ENCODE data around the gene RASAL2.

Gene RASAL2

DNA sequence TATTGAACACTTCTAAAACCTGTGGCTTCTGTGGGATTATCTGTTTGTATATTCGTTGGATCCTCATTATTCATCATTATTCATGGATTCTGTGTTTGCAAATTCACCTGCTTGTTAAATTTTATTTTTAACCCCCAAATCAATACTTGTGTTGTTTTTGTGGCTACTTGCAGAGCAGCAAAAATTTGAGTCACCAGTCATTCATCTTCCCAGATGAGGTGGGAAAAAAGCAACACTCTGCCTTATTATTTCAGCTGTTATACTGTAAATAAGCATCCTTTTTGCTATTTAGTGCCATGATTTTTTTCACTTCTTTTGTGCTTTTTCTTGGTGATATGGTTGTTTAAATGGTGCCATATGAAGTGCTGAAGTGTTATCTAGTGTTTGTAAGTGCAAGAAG lies 56.7 kb downstream of the RASAL2 start:
- ChIA-PET POLR2A (no interaction called here), CTCF (no interaction called here)
- TF ChIP-seq L3MBTL2 (conservative IDR thresholded peaks at IDR 0.05) (no peak), ZNF384 (IDR thresholded peaks at IDR 0.05) (no peak), FOXK2 (IDR thresholded peaks at IDR 0.05) (no peak), LEF1 (IDR thresholded peaks at IDR 0.05; ENCODE audit: borderline replicate concordance) (no peak), CTBP1 (IDR thresholded peaks at IDR 0.05; ENCODE audit: borderline replicate concordance) (no peak)
- no peak for DNase-seq (ENCODE audit: extremely low spot score)

DNA sequence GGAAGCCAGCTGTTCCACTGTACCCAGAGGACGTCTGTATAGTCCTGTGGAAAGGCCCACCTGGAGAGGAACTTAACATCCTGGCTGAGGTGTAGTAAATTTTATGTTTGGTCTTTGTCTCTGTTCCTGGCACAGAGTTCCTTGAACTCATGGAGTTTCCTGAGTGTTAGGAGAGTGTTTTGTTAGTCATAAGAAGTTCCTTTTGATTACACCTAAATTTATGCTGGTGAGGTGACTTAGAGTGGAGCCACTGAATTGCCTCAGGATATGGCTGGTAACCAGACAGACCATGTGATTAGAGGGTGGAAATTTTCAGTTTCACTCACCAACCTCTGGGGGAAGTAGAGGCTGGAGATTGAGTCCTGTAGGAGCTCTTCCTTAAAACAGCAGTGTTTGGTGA lies 57.9 kb downstream of the RASAL2 start:
- ChIA-PET CTCF (no interaction called here), POLR2A (no interaction called here)
- TF ChIP-seq FOXA1 (IDR thresholded peaks at IDR 0.05) = no peak
- TF ChIP-seq FOXM1 (IDR thresholded peaks at IDR 0.05; ENCODE audit: borderline replicate concordance) = no peak
- no peak for TF ChIP-seq L3MBTL2 (conservative IDR thresholded peaks at IDR 0.05)
- no peak for TF ChIP-seq ZNF384 (IDR thresholded peaks at IDR 0.05)
- TF ChIP-seq SUZ12 (IDR thresholded peaks at IDR 0.05) = no peak
- no peak for TF ChIP-seq BHLHE40 (IDR thresholded peaks at IDR 0.05; ENCODE audit: borderline replicate concordance)
- TF ChIP-seq NFRKB (IDR thresholded peaks at IDR 0.05) = no peak
- TF ChIP-seq SP1 (IDR thresholded peaks at IDR 0.05) = no peak
- DNase-seq (ENCODE audit: extremely low spot score) = no peak

DNA sequence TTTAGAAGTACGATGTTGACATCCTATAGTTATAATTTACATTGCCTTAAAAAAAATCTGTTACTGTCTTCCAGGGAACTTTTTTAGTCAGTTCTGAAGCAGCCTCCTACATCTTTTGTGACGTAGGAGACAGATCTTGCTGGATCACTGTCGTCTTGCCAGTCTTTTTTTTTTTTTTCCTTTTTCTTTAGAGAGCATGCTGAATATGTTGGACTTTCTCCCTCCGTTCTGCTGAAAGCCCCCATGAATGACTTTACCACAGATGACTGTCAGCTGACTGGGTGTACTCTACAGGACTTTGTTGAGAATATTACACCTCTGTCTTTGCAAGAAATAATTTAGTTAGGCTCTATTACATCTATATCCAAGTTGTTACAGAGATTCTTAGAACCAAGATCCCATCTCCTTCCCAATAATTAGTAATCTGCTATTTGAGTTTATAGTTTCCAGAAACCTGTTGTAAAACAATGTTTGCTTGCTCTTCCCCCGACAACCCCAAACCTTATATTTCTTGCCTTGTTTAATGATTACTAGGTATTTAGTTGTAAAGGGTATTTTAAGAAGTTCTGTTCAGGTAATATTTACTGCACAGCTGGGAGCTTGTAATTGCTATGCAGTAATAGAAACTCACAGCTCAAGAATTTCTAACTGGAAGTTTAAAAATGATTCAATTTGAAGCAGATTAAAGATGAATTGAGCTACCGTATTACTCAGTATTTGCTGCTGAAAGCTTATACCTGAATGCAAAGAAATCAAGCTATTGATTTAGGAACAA lies 61.8 kb downstream of the RASAL2 start:
- CTCF ChIA-PET = no interaction called here
- TF ChIP-seq FOXA1 (IDR thresholded peaks at IDR 0.05) (no peak), SP1 (IDR thresholded peaks at IDR 0.05) (no peak), TARDBP (IDR thresholded peaks at IDR 0.05) (no peak), FOXK2 (IDR thresholded peaks at IDR 0.05) (no peak), ELF4 (IDR thresholded peaks at IDR 0.05) (no peak), CTBP1 (IDR thresholded peaks at IDR 0.05; ENCODE audit: borderline replicate concordance) (no peak), SUZ12 (IDR thresholded peaks at IDR 0.05) (no peak), FOXM1 (IDR thresholded peaks at IDR 0.05; ENCODE audit: borderline replicate concordance) (no peak), ARNT (IDR thresholded peaks at IDR 0.05) (no peak), NFRKB (IDR thresholded peaks at IDR 0.05) (no peak), BHLHE40 (IDR thresholded peaks at IDR 0.05; ENCODE audit: borderline replicate concordance) (no peak), ZNF384 (IDR thresholded peaks at IDR 0.05) (no peak), HDGF (IDR thresholded peaks at IDR 0.05; ENCODE audit: borderline replicate concordance) (no peak), LEF1 (IDR thresholded peaks at IDR 0.05; ENCODE audit: borderline replicate concordance) (no peak), L3MBTL2 (conservative IDR thresholded peaks at IDR 0.05) (no peak)
- TF ChIP-seq, protein P1, sequence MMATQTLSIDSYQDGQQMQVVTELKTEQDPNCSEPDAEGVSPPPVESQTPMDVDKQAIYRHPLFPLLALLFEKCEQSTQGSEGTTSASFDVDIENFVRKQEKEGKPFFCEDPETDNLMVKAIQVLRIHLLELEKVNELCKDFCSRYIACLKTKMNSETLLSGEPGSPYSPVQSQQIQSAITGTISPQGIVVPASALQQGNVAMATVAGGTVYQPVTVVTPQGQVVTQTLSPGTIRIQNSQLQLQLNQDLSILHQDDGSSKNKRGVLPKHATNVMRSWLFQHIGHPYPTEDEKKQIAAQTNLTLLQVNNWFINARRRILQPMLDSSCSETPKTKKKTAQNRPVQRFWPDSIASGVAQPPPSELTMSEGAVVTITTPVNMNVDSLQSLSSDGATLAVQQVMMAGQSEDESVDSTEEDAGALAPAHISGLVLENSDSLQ (IDR thresholded peaks at IDR 0.05) = no peak
- POLR2A ChIA-PET = no interaction called here
- no peak for DNase-seq (ENCODE audit: extremely low spot score)

DNA sequence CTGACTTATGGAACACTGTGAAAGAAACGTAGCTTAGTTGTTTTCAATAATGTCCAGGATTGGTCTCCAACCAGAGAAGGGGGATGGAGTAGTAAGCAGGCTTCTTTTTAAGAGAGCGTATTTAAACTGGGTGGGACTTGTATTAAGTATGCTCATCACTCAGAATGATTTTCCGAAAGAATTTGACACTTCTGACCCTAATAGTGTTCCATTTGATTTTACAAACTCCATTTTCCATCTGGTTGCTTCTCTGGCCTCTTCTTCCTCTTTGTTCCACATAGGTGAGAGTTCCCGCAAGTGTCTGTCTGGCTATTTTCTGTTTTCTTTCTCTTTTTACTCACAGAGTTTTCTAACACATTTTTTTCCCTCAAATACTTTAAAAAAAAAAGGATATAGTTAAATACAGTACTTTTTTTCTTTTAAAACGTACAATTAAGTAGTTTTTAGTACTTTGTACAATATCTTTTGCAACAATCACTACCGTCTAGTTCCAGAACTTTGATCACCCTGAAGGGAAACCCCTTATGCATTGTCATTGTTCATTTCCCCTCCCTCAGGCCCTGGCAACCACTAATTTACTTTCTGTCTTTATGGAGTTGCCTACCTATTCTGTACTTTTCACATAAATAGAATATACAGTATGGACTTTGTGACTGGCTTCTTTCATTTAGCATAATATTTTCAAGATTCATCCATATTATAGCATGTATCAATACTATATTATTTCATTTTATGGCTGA lies 67.0 kb downstream of the RASAL2 start:
- TF ChIP-seq BHLHE40 (IDR thresholded peaks at IDR 0.05; ENCODE audit: borderline replicate concordance) = no peak

DNA sequence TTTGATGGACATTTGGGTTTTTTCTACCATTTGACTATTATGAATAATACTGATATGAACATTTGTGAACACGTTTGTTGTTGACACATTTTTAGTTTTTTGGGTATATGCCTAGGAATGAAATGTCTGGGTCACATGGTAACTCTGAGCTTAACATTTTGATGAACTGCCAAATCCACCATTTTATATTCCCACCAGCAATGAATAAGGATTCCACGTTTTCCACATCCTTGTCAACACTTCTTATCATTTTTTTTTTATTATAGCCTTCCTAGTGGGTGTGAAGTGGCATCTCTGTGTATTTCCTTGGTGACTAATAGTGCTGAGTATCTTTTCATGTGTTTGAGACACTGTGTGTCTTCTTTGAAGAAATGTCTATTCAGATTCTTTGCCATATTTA lies 67.6 kb downstream of the RASAL2 start:
- ChIA-PET CTCF (no interaction called here), POLR2A (no interaction called here)
- DNase-seq (ENCODE audit: extremely low spot score) = no peak
- TF ChIP-seq FOXA1 (IDR thresholded peaks at IDR 0.05) = no peak
- TF ChIP-seq BHLHE40 (IDR thresholded peaks at IDR 0.05; ENCODE audit: borderline replicate concordance) = no peak
- TF ChIP-seq FOXM1 (IDR thresholded peaks at IDR 0.05; ENCODE audit: borderline replicate concordance) = no peak
- TF ChIP-seq SUZ12 (IDR thresholded peaks at IDR 0.05) = no peak
- TF ChIP-seq LEF1 (IDR thresholded peaks at IDR 0.05; ENCODE audit: borderline replicate concordance) = no peak
- no peak for TF ChIP-seq FOXK2 (IDR thresholded peaks at IDR 0.05)
- TF ChIP-seq, protein P1 (IDR thresholded peaks at IDR 0.05) = no peak
- TF ChIP-seq TARDBP (IDR thresholded peaks at IDR 0.05) = no peak
- TF ChIP-seq ZNF384 (IDR thresholded peaks at IDR 0.05) = no peak
- TF ChIP-seq SP1 (IDR thresholded peaks at IDR 0.05) = no peak
- no peak for TF ChIP-seq CTBP1 (IDR thresholded peaks at IDR 0.05; ENCODE audit: borderline replicate concordance)
- TF ChIP-seq HDGF (IDR thresholded peaks at IDR 0.05; ENCODE audit: borderline replicate concordance) = no peak
- no peak for TF ChIP-seq L3MBTL2 (conservative IDR thresholded peaks at IDR 0.05)
- TF ChIP-seq NFRKB (IDR thresholded peaks at IDR 0.05) = no peak

More for the DNA sequence above, 67.0 kb downstream of the RASAL2 start:
- no peak for DNase-seq (ENCODE audit: extremely low spot score)
- CTCF ChIA-PET = no interaction called here
- POLR2A ChIA-PET = no interaction called here

DNA sequence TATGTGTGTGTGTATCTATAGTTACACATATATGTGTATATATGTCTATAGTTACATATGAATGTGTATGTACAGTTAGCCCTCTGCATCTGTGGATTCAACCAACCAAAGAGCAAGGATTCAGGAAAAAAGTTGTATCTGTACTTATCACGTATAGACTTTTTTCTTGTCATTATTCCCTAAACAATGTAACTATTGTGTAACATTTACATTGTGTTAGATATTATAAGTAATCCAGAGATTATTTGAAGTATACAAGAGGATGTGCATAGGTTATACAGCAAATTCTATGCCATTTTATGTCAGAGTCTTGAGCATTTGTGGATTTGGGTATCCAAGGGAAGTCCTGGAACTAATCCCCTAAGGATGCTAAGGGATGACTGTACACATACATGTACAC lies 71.3 kb downstream of the RASAL2 start:
- CTCF ChIA-PET = no interaction called here
- DNase-seq (ENCODE audit: extremely low spot score) = no peak

More for the DNA sequence above, 71.3 kb downstream of the RASAL2 start:
- TF ChIP-seq ELF4 (IDR thresholded peaks at IDR 0.05) (no peak), FOXA1 (IDR thresholded peaks at IDR 0.05) (no peak), SP1 (IDR thresholded peaks at IDR 0.05) (no peak), TARDBP (IDR thresholded peaks at IDR 0.05) (no peak), ARNT (IDR thresholded peaks at IDR 0.05) (no peak), LEF1 (IDR thresholded peaks at IDR 0.05; ENCODE audit: borderline replicate concordance) (no peak), BHLHE40 (IDR thresholded peaks at IDR 0.05; ENCODE audit: borderline replicate concordance) (no peak), FOXK2 (IDR thresholded peaks at IDR 0.05) (no peak), HDGF (IDR thresholded peaks at IDR 0.05; ENCODE audit: borderline replicate concordance) (no peak), SUZ12 (IDR thresholded peaks at IDR 0.05) (no peak), ZNF384 (IDR thresholded peaks at IDR 0.05) (no peak), L3MBTL2 (conservative IDR thresholded peaks at IDR 0.05) (no peak), FOXM1 (IDR thresholded peaks at IDR 0.05; ENCODE audit: borderline replicate concordance) (no peak), CTBP1 (IDR thresholded peaks at IDR 0.05; ENCODE audit: borderline replicate concordance) (no peak), NFRKB (IDR thresholded peaks at IDR 0.05) (no peak)
- TF ChIP-seq, protein P1 (IDR thresholded peaks at IDR 0.05) = no peak
- POLR2A ChIA-PET = no interaction called here

All from HEK293T (cell line).